IPS DF 4.7 (cell line): ENCODE data around the gene ACTR5.

Source experiments
- DNase-seq: peaks from one replicate; pipeline ENCODE4 v3.0.0-alpha.2; 2013; ENCODE audit warnings: low spot score; ENCODE audit errors: extremely low read depth

The ACTR5 gene

DNA sequence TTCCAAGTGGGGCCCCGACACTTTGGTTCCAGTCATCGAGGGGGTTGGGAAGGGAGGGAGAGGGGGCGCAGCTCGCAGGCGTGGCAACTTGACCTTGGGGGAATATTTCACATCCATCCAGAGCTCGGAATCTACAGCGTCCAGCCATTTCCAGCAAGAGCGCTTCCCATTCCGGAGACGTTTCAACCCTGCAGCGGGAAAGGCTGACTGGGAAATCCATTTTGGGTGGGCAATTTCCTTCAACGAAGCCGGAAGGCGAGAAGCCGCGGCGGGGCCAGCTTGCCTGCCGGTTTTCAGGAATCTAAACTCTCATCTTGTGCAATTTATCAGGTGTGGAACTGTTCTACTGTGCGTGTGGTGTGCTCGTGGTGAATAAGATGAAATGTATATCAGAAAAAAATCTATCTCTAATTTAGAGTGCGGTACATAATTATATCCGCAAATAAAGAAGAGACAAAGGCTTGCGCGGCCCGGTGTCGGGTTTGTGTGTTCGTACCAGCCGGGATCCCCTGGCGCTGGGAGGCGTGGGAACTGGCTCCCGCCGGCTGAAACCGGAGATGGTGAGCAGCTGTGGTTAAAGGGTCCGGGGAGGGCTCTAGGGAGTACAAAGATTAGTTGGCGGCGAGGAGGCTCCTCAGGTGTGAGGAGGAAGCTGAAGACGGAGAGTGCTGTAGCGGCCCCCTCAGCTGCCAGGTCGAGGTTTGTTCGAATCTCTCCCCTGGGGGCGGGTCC, 19.2 kb upstream of the ACTR5 start:
- no peak for DNase-seq

DNA sequence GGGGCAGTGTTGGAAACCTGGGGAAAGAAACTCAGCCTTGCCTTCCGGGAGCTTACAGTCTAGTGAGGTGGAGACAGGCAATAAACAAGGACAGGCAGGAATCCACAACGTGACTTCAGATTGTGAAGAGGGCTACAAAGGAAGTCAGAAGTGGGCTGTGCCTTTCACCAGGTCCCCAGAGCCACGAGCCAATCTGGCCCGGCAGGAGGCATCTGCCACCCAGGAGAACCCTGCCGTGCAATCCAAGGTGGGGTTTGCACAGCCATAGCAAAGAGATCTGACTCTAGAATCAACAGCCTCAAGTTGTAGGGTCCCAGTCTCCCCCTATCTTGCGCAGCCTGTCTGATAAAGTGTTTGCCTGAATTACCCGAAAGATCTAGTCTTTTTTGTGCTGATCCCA, 18.5 kb upstream of the ACTR5 start:
- DNase-seq = no peak

DNA sequence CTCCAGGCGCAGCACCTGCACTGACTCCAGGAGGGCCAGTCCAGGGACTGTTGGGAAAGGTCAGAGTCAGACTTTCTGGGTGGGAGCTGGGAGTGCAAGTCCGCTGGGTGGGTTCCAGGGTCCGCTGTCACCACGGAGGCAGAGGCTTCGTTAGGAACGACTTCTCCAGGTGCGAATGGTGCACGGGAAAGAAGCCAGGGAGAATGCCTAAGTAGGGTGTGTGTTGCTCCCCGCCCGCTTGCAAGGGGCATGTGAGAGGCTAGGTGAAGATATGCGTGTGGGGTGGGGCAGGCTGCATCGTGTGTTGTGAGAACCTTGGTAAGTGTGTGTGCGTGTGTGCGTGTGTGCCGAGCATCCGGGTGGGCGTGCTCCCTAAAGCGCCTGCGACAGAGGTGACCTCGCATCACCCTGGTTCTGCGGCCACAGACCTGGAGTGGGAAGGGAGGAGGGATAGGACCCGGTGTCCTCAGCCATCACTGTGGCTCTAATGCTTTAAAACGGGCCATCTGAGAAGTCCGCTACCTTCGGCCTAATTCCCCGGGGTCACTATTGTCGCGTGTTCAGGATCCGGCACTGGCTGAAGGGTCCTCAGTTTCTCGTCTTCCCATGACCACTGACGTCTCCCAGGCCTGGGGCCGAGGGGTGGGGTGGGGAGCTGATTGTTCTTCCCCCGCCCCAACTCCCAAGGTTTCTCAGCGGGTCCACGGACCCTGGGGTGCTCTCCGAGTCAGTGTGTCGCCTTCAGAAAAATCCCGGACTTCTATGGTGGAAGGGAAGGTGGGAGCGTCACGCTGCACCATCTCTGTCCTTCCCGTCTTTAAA, 17.9 kb upstream of the ACTR5 start:
- DNase-seq = no peak

GRCh38 chr20:38730989-38731737, 17.1 kb upstream of the ACTR5 start:
- DNase-seq = no peak

DNA sequence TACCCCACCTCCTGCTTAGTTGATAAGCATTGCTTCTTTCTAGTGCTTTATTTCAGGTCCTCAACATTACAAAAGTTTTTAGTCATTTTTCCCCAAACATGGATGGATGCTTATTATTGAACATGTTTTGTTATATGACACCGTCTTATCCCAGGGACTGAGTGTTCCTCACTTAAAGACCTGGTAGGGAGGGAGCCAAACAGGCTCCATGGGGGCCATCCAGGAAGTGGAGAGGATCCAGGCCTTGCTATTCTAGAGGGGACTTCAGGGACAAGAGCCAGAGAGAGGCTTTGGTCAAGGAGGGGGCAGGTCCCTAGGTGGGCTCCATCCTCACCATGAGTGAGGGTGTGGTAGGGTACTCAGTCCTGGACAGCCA, 16.5 kb upstream of the ACTR5 start:
- no peak for DNase-seq

DNA sequence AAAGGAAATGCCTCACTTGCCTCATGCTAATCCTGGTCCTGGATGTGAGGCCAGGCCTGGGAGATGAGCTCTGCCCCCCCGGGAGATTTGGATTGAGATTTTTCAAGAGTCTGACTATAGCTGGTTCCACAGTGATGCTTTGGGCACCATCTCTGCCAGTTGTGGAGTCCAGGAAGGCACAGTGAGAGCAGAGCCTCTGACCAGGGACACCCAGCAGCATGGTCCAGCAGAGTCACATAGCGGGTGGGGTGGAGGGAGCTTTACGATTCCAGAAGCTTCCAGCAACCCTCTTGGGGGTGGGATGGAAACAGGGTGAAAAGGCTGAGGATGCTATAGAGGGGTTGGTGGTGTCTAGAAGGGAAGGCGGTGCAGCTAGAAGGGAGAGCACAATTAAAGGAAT, 15.3 kb upstream of the ACTR5 start:
- DNase-seq = no peak

DNA sequence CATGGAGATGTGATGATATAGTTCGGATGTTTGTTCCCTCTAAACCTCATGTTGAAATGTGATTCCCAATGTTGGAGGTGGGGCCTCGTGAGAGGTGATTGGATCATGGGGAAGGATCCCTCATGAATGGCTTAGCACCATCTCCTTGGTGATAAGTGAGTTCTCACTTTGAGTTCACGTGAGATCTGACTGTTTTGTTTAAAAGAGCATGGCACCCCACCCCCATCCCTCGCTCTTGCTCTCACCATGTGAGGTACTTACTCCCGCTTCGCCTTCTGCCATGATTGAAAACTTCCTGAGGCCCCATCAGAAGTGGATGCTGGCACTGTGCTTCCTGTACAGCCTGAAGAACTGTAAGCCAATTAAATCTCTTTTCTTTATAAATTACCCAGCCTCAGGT, 13.1 kb upstream of the ACTR5 start:
- no peak for DNase-seq

DNA sequence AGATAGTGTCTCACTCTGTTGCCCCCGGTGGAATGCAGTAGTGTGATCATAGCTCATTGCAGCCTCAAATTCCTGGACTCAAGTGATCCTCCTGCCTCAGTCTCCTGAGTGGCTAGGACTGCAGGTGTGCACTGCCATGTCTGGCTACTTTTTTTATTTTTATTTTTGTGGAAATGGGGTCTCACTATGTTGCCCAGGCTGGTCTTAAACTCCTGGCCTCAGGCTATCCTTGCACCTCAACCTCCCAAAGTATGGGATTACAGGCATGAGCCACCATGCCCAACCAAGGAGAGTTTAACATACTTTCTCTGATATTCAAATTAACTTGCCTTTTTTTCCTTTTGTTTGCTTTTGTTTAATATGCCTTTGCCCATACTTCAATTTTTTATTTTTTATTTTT, 10.4 kb upstream of the ACTR5 start:
- no peak for DNase-seq

DNA sequence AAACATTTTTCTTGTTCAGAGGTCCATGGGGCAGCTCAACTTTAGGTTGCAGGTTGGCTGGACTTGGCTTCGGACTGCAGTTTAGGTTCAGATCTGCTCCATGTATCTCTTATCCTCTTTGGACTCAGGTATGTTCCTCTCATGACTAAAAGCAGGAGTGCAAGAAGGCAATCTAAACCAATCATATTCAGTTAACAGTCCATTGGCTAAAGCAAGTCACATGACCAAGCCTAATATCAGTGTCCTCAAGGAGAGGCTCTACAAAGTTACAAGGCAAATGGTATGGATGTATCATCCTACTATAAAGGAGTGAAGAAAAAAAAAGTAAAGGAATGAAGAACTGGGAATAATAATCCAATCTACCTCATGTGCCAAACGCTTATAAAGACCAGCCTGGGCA, 2.5 kb upstream of the ACTR5 start:
- DNase-seq = no peak

DNA sequence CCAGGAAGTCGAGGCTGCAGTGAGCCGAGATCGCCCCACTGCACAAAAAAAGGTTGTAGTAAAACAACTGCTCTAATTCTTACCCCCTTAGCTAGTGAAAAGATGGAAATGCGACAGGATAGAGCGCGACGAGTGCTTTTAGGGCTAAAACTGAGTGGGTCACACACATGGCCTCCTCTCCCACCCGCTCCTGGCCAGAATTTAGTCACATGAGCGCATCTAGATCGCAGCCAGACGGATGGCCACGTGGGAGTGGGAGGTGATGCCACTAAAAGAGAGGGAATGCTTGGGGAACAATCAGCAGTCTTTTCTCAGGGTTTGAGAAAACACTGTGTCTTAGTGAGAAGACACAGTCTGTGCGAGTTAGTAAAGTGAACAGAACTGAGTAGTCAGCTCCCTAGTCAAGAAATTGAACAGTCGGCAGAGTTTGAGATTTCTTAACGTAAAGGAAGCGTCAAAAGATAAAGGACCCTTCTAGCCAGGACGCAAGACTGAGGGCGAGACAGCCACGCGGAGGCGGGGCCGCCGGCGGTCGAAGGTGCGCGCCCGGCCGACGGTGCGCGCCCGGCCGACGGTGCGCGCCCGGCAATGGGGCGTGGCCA, 664 bp upstream of the ACTR5 start:
- DNase-seq = no peak

DNA sequence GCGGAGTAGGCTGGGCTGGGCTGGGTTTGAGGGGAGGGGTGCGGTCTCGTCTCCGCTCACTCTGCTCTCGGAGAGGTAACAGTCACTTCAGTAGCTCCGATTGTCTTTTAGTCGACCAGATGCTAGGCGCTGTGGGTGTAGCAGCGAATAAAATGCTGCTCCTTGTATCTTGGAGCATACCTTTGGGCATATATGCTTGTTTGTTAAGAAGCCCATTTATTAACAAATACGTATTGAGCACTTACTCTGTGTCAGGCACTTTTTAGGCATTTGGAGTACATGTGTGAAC, 545 bp downstream of the ACTR5 start:
- no peak for DNase-seq

DNA sequence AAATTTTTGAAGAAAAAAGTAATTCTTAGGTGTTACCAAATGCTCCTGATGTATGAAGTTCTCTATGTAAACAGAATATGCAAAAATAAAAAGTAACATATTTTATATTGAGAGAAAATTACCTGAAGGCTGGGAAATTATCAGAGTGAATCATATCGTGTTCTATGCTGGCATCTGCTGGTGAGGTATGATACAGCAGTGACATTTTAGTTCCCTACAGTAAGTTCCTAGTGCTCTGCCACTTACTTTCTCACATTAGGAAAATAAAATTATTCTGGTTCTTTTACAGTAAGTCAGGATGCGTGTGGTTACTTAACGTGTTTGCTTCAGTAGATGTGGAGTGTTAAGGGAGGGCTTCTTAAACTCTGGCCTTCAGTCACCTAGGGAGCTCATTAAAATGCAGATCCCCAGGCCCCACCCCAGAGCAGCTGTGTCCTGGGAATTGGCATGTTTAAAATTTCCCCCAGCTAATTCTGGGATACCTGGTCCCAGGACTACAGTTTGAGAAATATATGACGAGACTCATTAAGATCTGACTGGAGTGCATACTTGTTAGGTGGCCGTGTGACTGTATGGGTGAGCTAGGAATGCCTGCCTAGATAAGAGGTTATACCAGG, 3.2 kb downstream of the ACTR5 start:
- no peak for DNase-seq

DNA sequence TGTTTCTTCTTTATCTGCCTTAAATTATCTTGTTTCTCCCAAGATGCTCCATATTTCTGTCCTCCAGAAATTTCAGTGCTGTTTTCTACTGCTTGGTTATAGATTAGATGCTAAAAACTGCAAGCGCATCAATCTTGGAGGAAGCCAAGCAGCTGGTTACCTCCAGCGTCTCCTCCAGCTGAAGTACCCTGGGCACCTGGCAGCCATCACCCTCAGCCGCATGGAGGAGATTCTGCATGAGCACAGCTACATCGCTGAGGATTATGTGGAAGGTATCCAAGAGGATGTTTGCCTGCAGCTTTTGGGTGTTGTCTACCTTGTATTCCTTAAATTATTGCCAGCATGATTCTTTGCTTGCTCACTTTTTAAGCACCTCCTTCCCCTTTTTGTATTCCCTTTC, 3.8 kb downstream of the ACTR5 start:
- DNase-seq = no peak

DNA sequence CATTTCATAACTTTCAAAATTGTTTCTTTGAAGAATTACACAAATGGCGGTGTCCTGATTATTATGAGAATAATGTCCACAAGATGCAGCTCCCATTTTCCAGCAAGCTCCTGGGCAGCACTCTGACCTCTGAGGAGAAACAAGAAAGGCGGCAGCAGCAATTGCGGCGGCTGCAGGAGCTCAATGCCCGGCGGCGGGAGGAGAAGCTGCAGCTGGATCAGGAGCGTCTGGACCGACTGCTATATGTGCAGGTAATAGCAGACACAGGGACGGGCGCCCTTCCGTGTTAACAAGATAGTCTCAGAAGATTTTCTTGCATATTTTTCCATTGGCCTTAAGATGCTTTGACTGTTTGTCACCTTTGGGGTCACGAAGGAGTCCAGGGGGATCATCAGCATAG, 6.7 kb downstream of the ACTR5 start:
- DNase-seq = no peak

DNA sequence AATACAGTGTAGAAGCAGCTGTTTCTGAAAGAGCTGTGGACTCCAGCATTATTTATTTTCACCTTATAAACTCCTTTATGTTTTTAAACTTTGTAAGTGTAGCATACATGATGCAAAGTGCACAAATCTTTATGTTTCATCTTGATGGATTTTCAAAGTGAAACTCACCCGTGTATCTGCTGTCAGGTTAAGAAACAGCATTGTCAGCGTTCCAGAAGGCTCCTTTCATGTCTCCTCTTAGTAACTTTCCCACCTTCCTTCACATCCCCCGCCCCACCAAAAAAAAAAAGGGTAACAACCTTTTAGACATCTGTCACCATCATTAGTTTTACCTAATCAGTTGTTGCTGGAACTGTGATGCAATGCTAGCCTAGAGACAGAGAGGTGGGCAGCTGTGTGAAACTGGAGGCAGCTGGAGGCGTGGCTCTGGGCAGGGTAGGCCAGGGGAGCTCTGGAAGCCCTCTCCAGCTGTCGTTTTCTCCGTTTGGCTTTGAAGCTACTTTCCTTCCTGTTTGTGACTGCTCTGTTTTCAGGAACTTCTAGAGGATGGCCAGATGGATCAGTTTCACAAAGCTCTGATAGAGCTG, 7.2 kb downstream of the ACTR5 start:
- DNase-seq = no peak

DNA sequence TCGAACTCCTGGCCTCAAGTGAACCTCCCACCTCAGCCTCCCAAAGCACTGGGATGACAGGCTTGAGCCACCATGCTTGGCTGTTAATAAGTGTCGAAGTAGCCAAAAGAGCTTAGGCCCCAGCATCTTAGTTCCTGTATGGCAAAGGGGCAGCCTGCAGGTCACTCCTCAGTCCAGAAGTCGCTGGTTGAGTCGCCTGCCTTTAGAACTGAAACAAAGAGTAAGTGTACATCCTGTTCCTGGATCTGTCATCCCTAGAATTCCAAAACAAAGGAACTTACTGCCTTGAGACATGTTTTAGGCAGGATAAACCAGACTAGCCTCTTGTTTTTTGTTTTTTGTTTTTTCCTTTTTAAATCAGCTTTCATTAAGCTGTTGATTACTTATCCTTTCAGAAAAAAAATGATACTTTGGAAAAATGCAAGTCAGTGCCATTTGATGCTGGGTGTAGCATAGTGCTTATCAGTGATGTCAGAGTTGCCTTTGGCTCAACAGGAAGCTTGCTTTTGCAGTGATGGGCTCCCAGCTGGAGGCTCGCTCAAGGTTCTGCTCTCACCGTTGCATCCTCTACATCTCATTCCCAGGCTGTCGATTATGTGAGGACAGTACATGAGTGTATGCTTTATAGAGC, 9.0 kb downstream of the ACTR5 start:
- no peak for DNase-seq

- no peak for DNase-seq
Measured at GRCh38 chr20:38759106-38759505, 10.8 kb downstream of the ACTR5 start.

- no peak for DNase-seq
Measured at GRCh38 chr20:38760978-38761377, 12.7 kb downstream of the ACTR5 start.

GRCh38 chr20:38762174-38762573, 13.9 kb downstream of the ACTR5 start:
- DNase-seq = no peak

DNA sequence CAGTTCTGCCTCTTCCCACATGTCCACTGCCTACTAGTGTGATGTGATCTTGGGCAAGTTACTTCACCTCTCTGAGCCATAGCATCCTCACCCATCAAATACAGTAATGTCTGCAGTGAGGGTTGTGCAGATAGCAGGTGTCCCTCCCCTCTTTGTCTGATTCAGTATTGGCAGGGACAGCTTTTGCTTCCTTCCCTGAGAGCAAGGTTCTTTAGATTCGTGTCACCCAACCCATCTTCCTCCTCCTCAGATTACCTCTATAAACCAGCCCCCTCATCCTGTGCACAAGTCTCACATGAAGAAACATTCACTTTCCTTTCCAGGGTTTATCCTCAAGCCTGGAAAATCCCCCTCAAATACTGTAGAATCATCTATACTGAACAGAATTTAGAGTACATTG, 15.4 kb downstream of the ACTR5 start:
- DNase-seq = no peak
